ENCODE results near the gene HLF.

HLF gene

GRCh38 chr17:55275894-55276804, 11.4 kb downstream of the HLF start:
- no peak for DNase-seq (ENCODE audit: low read depth in 2 of 2)

- no peak for DNase-seq (ENCODE audit: low read depth in 2 of 2)
Observed at GRCh38 chr17:55278173-55278961, 13.6 kb downstream of the HLF start.

- DNase-seq (ENCODE audit: low read depth in 2 of 2) = no peak
Observed at GRCh38 chr17:55279203-55279602, 14.4 kb downstream of the HLF start.

- DNase-seq (ENCODE audit: low read depth in 2 of 2) = no peak
Observed at GRCh38 chr17:55279788-55280187, 15.0 kb downstream of the HLF start.

GRCh38 chr17:55280212-55280611, 15.5 kb downstream of the HLF start:
- DNase-seq (ENCODE audit: low read depth in 2 of 2) = no peak

- DNase-seq (ENCODE audit: low read depth in 2 of 2) = no peak
Observed at GRCh38 chr17:55281649-55282378, 17.1 kb downstream of the HLF start.

- DNase-seq (ENCODE audit: low read depth in 2 of 2) = no peak
Observed at GRCh38 chr17:55282379-55282702, 17.6 kb downstream of the HLF start.

GRCh38 chr17:55282741-55283140, 18.0 kb downstream of the HLF start:
- DNase-seq (ENCODE audit: low read depth in 2 of 2) = no peak

- DNase-seq (ENCODE audit: low read depth in 2 of 2) = no peak
Observed at GRCh38 chr17:55283256-55283965, 18.7 kb downstream of the HLF start.

- DNase-seq (ENCODE audit: low read depth in 2 of 2) = no peak
Observed at GRCh38 chr17:55284001-55284884, 19.5 kb downstream of the HLF start.

- no peak for DNase-seq (ENCODE audit: low read depth in 2 of 2)
Observed at GRCh38 chr17:55284944-55285339, 20.2 kb downstream of the HLF start.

- DNase-seq (ENCODE audit: low read depth in 2 of 2) = no peak
Observed at GRCh38 chr17:55285340-55286301, 20.9 kb downstream of the HLF start.

- no peak for DNase-seq (ENCODE audit: low read depth in 2 of 2)
Observed at GRCh38 chr17:55286681-55287589, 22.2 kb downstream of the HLF start.

GRCh38 chr17:55288356-55289105, 23.8 kb downstream of the HLF start:
- no peak for DNase-seq (ENCODE audit: low read depth in 2 of 2)

- no peak for DNase-seq (ENCODE audit: low read depth in 2 of 2)
Observed at GRCh38 chr17:55289106-55289446, 24.3 kb downstream of the HLF start.

- DNase-seq (ENCODE audit: low read depth in 2 of 2) = no peak
Observed at GRCh38 chr17:55289978-55290377, 25.2 kb downstream of the HLF start.

GRCh38 chr17:55290492-55291113, 25.8 kb downstream of the HLF start:
- no peak for DNase-seq (ENCODE audit: low read depth in 2 of 2)
